ENCODE measurements around the gene RNF149. TPM values are rescaled to one million over a fixed set of nuclear protein-coding genes. Genes with fewer than 3 reads are reported as not detected.

Gene RNF149
- total and polyA plus RNA-seq, 2 experiments from 2014 or later = 38.8 to 47.6 TPM

GRCh38 chr2:101344137-101344536, 35.6 kb upstream of the RNF149 start:
- no peak for ATAC-seq
- H3K4me2 ChIP-seq = no peak overlapping the region
- Mint-ChIP-seq H3K4me1 (peaks cover 27% of the 10 kb centered on the region), H3K4me3 (no peak overlapping the region), H3K27me3 (ENCODE audit: insufficient read depth, low read depth, poor library complexity) (peaks cover 10% of the 10 kb centered on the region), H3K27ac (no peak overlapping the region), H3K36me3 (ENCODE audit: low read depth) (peaks cover 6% of the 10 kb centered on the region; the same call in 1 of the 3 replicates), H3K9me3 (peaks cover 14% of the 10 kb centered on the region)
- no peaks in the 10 kb centered on the region for H3K36me3 ChIP-seq (ENCODE audit: insufficient read depth)
- H4K20me1 ChIP-seq (replicated peaks; ENCODE audit: insufficient read depth) = no peaks in the 10 kb centered on the region
- peaks cover 15% of the 10 kb centered on the region for H3K4me1 ChIP-seq (ENCODE audit: insufficient read depth)
- no peaks in the 10 kb centered on the region for H3K9me2 ChIP-seq (ENCODE audit: insufficient read depth)
- no peak overlapping the region; the same call in 1 of the 2 replicates for H2AFZ ChIP-seq
- no peak for DNase-seq (ENCODE audit: low spot score)
- TF ChIP-seq ETS1 (IDR thresholded peaks at IDR 0.05) (no peak), STAT1 (IDR thresholded peaks at IDR 0.05; ENCODE audit: unreplicated experiment) (no peak), ZNF114 (CRISPR knock-in tag; IDR thresholded peaks at IDR 0.05) (no peak), POLR2AphosphoS5 (IDR thresholded peaks at IDR 0.05; ENCODE audit: low read depth) (no peak), NANOG (IDR thresholded peaks at IDR 0.05; ENCODE audit: borderline replicate concordance) (no peak), JUNB (IDR thresholded peaks at IDR 0.05; ENCODE audit: unreplicated experiment) (no peak), REST (IDR thresholded peaks at IDR 0.05; ENCODE audit: unreplicated experiment) (no peak), EZH2phosphoT487 (IDR thresholded peaks at IDR 0.05; ENCODE audit: unreplicated experiment) (no peak)
- TF ChIP-seq, protein P1, sequence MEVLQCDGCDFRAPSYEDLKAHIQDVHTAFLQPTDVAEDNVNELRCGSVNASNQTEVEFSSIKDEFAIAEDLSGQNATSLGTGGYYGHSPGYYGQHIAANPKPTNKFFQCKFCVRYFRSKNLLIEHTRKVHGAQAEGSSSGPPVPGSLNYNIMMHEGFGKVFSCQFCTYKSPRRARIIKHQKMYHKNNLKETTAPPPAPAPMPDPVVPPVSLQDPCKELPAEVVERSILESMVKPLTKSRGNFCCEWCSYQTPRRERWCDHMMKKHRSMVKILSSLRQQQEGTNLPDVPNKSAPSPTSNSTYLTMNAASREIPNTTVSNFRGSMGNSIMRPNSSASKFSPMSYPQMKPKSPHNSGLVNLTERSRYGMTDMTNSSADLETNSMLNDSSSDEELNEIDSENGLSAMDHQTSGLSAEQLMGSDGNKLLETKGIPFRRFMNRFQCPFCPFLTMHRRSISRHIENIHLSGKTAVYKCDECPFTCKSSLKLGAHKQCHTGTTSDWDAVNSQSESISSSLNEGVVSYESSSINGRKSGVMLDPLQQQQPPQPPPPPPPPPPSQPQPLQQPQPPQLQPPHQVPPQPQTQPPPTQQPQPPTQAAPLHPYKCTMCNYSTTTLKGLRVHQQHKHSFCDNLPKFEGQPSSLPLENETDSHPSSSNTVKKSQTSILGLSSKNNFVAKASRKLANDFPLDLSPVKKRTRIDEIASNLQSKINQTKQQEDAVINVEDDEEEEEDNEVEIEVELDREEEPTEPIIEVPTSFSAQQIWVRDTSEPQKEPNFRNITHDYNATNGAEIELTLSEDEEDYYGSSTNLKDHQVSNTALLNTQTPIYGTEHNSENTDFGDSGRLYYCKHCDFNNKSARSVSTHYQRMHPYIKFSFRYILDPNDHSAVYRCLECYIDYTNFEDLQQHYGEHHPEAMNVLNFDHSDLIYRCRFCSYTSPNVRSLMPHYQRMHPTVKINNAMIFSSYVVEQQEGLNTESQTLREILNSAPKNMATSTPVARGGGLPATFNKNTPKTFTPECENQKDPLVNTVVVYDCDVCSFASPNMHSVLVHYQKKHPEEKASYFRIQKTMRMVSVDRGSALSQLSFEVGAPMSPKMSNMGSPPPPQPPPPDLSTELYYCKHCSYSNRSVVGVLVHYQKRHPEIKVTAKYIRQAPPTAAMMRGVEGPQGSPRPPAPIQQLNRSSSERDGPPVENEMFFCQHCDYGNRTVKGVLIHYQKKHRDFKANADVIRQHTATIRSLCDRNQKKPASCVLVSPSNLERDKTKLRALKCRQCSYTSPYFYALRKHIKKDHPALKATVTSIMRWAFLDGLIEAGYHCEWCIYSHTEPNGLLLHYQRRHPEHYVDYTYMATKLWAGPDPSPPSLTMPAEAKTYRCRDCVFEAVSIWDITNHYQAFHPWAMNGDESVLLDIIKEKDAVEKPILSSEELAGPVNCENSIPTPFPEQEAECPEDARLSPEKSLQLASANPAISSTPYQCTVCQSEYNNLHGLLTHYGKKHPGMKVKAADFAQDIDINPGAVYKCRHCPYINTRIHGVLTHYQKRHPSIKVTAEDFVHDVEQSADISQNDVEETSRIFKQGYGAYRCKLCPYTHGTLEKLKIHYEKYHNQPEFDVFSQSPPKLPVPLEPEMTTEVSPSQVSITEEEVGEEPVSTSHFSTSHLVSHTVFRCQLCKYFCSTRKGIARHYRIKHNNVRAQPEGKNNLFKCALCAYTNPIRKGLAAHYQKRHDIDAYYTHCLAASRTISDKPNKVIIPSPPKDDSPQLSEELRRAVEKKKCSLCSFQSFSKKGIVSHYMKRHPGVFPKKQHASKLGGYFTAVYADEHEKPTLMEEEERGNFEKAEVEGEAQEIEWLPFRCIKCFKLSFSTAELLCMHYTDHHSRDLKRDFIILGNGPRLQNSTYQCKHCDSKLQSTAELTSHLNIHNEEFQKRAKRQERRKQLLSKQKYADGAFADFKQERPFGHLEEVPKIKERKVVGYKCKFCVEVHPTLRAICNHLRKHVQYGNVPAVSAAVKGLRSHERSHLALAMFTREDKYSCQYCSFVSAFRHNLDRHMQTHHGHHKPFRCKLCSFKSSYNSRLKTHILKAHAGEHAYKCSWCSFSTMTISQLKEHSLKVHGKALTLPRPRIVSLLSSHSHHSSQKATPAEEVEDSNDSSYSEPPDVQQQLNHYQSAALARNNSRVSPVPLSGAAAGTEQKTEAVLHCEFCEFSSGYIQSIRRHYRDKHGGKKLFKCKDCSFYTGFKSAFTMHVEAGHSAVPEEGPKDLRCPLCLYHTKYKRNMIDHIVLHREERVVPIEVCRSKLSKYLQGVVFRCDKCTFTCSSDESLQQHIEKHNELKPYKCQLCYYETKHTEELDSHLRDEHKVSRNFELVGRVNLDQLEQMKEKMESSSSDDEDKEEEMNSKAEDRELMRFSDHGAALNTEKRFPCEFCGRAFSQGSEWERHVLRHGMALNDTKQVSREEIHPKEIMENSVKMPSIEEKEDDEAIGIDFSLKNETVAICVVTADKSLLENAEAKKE (CRISPR knock-in tag; IDR thresholded peaks at IDR 0.05) = no peak
- TF ChIP-seq, protein P2, sequence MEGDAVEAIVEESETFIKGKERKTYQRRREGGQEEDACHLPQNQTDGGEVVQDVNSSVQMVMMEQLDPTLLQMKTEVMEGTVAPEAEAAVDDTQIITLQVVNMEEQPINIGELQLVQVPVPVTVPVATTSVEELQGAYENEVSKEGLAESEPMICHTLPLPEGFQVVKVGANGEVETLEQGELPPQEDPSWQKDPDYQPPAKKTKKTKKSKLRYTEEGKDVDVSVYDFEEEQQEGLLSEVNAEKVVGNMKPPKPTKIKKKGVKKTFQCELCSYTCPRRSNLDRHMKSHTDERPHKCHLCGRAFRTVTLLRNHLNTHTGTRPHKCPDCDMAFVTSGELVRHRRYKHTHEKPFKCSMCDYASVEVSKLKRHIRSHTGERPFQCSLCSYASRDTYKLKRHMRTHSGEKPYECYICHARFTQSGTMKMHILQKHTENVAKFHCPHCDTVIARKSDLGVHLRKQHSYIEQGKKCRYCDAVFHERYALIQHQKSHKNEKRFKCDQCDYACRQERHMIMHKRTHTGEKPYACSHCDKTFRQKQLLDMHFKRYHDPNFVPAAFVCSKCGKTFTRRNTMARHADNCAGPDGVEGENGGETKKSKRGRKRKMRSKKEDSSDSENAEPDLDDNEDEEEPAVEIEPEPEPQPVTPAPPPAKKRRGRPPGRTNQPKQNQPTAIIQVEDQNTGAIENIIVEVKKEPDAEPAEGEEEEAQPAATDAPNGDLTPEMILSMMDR (conservative IDR thresholded peaks at IDR 0.05; ENCODE audit: low read depth in 2 of 2) = no peak
- no peak overlapping the region for H3K4me3 ChIP-seq
- no peaks in the 10 kb centered on the region for H3K79me2 ChIP-seq (replicated peaks; ENCODE audit: insufficient read depth)
- no peak overlapping the region for H3K27ac ChIP-seq (ENCODE audit: low read depth)
- peaks cover 6% of the 10 kb centered on the region; the same call in 1 of the 2 replicates for H3F3A ChIP-seq (replicated peaks; ENCODE audit: low read depth)
- H3K27me3 ChIP-seq (ENCODE audit: insufficient read depth) = no peaks in the 10 kb centered on the region
